ENCODE measurements around the gene ADAMTS20.

Gene ADAMTS20

DNA sequence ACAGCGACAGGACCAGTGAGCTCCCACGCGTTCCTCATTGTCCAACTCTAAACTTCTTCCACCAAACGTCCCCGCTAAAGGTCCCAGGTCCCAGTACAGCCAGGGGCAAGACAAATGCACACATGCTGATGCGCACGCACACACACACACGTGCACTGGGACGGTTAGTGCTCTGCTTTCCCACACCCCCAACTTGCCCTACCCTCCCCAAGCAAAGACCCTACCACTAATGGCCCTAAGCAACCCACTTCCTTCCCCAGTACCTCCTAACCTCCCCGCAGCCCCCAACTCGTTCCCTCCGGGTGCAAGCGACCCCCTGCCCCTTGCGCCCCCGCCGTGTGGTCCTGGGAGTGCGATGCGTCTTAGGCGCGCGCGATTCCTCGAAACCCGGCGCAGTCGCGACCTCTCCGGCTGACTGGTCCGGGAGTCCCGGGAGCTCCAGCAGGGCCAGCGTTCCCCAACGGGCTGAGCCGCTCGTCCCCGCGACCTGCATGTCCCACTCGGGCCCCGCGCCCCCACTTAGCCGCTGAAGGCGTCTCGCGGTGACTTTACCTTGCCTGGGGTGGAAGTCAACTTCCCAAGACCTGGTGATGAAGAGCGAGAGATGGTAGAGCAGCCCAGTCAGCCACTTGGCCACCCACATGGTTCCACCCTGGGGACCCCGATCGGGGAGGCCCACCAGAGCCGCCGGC lies 578 bp downstream of the ADAMTS20 start:
- Histone ChIP-seq H3K36me3 (ENCODE audit: insufficient read depth, low read length) (no peaks in the 10 kb centered on the region), H3K27ac (ENCODE audit: low read length) (no peak overlapping the region), H3K79me2 (ENCODE audit: insufficient read depth, low read length) (no peaks in the 10 kb centered on the region), H3K4me2 (ENCODE audit: insufficient read depth, low read length) (no peak overlapping the region), H3K4me1 (ENCODE audit: insufficient read depth, low read length) (no peaks in the 10 kb centered on the region), H3K27me3 (ENCODE audit: insufficient read depth, low read length, poor library complexity) (no peaks in the 10 kb centered on the region), H3K9me3 (ENCODE audit: insufficient read depth, low read length, severe bottlenecking) (peaks cover 6% of the 10 kb centered on the region), H4K20me1 (ENCODE audit: insufficient read depth, low read length) (no peaks in the 10 kb centered on the region), H3K4me3 (ENCODE audit: low read depth in 1 of 2, low read length in 2 of 2) (no peak overlapping the region), H2AFZ (ENCODE audit: low read depth, low read length) (no peak overlapping the region), H3K9ac (ENCODE audit: low read depth, low read length) (no peak overlapping the region)
- TF ChIP-seq EZH2 (IDR thresholded peaks at IDR 0.05; ENCODE audit: borderline replicate concordance, low read depth, low read length, severe bottlenecking), result no peak
- TF ChIP-seq, protein P1, sequence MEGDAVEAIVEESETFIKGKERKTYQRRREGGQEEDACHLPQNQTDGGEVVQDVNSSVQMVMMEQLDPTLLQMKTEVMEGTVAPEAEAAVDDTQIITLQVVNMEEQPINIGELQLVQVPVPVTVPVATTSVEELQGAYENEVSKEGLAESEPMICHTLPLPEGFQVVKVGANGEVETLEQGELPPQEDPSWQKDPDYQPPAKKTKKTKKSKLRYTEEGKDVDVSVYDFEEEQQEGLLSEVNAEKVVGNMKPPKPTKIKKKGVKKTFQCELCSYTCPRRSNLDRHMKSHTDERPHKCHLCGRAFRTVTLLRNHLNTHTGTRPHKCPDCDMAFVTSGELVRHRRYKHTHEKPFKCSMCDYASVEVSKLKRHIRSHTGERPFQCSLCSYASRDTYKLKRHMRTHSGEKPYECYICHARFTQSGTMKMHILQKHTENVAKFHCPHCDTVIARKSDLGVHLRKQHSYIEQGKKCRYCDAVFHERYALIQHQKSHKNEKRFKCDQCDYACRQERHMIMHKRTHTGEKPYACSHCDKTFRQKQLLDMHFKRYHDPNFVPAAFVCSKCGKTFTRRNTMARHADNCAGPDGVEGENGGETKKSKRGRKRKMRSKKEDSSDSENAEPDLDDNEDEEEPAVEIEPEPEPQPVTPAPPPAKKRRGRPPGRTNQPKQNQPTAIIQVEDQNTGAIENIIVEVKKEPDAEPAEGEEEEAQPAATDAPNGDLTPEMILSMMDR (IDR thresholded peaks at IDR 0.05; ENCODE audit: borderline replicate concordance, extremely low read depth, low read length, poor library complexity, severe bottlenecking), result no peak
- DNase-seq, result no peak
- no peak for ATAC-seq (ENCODE audit: insufficient read depth, low read depth)

DNA sequence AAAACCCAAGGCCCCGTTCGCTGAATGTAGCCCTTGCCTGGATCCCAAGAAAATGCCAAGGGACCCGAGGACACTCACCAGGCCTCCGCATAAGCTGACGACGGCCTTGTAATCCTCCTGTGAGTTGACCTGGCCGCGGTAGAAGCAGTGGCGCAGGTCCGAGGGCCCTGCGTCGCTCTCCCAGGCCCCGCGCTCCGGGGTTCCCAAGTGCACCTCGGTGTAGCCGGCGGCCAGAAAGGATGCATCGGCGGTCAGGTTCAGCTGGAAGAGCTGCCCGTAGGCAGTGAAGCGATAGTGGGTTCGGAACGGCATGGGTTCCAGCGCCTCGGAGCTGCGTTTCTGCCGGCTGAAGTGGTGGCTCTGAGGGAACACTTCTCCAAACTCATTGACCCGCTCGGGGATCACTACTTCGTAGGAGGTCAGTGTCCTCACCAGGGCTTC lies 1.2 kb downstream of the ADAMTS20 start:
- no peak for ATAC-seq (ENCODE audit: insufficient read depth, low read depth)
- Histone ChIP-seq H3K9me3 (ENCODE audit: insufficient read depth, low read length, severe bottlenecking) (peaks cover 6% of the 10 kb centered on the region), H3K9ac (ENCODE audit: low read depth, low read length) (no peak overlapping the region), H3K36me3 (ENCODE audit: insufficient read depth, low read length) (no peaks in the 10 kb centered on the region), H3K4me2 (ENCODE audit: insufficient read depth, low read length) (no peak overlapping the region), H2AFZ (ENCODE audit: low read depth, low read length) (no peak overlapping the region), H3K27me3 (ENCODE audit: insufficient read depth, low read length, poor library complexity) (no peaks in the 10 kb centered on the region), H3K27ac (ENCODE audit: low read length) (no peak overlapping the region), H4K20me1 (ENCODE audit: insufficient read depth, low read length) (no peaks in the 10 kb centered on the region), H3K4me1 (ENCODE audit: insufficient read depth, low read length) (no peaks in the 10 kb centered on the region), H3K4me3 (ENCODE audit: low read depth in 1 of 2, low read length in 2 of 2) (no peak overlapping the region), H3K79me2 (ENCODE audit: insufficient read depth, low read length) (no peaks in the 10 kb centered on the region)
- DNase-seq, result no peak
- TF ChIP-seq, protein P1 (IDR thresholded peaks at IDR 0.05; ENCODE audit: borderline replicate concordance, extremely low read depth, low read length, poor library complexity, severe bottlenecking), result no peak
- TF ChIP-seq EZH2 (IDR thresholded peaks at IDR 0.05; ENCODE audit: borderline replicate concordance, low read depth, low read length, severe bottlenecking), result no peak

DNA sequence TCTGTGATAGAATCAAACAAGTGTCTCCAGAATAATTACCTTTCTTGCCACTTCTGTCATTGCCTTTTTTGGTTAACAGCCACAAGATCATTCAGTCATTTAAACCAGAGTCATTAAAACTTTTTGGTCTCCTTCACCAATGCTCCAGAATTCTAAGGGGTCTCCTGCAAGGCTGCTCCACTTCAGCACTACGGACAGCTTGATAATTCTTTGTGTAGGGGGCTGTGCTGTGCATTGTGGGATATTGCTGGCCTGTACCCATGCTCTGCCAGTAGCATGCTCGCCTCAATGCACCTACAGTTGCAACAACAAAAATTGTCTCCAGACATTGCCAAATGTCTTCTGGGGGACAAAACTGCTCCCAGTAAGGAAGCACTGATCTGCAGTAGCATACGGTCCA lies 7.3 kb downstream of the ADAMTS20 start:
- ATAC-seq (ENCODE audit: insufficient read depth, low read depth), result no peak
- Histone ChIP-seq H2AFZ (ENCODE audit: low read depth, low read length) (no peak overlapping the region), H3K4me2 (ENCODE audit: insufficient read depth, low read length) (no peak overlapping the region), H3K9ac (ENCODE audit: low read depth, low read length) (no peak overlapping the region), H3K9me3 (ENCODE audit: insufficient read depth, low read length, severe bottlenecking) (no peaks in the 10 kb centered on the region), H4K20me1 (ENCODE audit: insufficient read depth, low read length) (no peaks in the 10 kb centered on the region), H3K27me3 (ENCODE audit: insufficient read depth, low read length, poor library complexity) (no peaks in the 10 kb centered on the region), H3K79me2 (ENCODE audit: insufficient read depth, low read length) (no peaks in the 10 kb centered on the region), H3K27ac (ENCODE audit: low read length) (no peak overlapping the region), H3K4me1 (ENCODE audit: insufficient read depth, low read length) (no peaks in the 10 kb centered on the region), H3K36me3 (ENCODE audit: insufficient read depth, low read length) (no peaks in the 10 kb centered on the region), H3K4me3 (ENCODE audit: low read depth in 1 of 2, low read length in 2 of 2) (no peak overlapping the region)
- TF ChIP-seq, protein P1 (IDR thresholded peaks at IDR 0.05; ENCODE audit: borderline replicate concordance, extremely low read depth, low read length, poor library complexity, severe bottlenecking), result no peak
- no peak for TF ChIP-seq EZH2 (IDR thresholded peaks at IDR 0.05; ENCODE audit: borderline replicate concordance, low read depth, low read length, severe bottlenecking)
- DNase-seq, result no peak
